Stimulated activated CD4-positive, alpha-beta T cell treated with anti-CD3 and anti-CD28 coated beads, Interleukin-15, amount 100 ng/mL, for 24 hours (primary cell): ENCODE results near the gene SDHAF3.
"Not testable (repeated sequence)": the region's sequence is repeated elsewhere in the genome, so short reads cannot be mapped to it uniquely, and the experiment has no call there.

ENCODE experiments used
- DNase-seq: peaks from one replicate; pipeline ENCODE4 v3.0.0-alpha.2; 2020

The SDHAF3 gene

DNA sequence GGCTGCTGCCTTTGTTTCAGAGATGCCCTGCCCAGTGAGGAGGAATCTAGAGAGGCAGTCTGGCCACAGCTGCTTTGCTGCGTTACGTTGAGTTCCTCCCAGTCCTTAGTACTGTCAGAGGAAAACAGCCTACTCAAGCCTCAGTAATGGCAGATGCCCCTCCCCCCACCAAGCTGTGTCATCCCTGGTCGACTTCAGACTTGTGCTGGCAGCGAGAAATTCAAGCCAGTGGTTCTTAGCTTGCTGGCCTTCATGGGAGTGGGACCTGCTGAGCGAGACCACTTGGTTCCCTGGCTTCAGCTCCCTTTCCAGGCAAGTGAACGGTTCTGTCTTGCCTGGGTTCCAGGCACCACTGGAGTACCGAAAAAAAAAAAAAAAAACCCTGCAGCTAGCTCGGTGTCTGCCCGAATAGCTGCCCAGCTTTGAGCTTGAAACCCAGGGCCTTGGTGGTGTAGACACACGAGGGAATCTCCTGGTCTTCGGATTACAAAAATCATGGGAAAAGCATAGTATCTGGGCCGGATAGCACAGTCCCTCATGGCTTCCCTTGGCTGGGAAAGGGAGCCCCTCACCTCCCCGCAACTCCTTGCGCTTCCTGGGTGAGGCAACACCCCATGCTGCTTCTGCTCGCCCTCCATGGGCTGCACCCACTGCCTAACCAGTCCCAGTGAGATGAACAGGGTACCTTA is 9.1 kb downstream of the SDHAF3 start:
- no peak for DNase-seq

DNA sequence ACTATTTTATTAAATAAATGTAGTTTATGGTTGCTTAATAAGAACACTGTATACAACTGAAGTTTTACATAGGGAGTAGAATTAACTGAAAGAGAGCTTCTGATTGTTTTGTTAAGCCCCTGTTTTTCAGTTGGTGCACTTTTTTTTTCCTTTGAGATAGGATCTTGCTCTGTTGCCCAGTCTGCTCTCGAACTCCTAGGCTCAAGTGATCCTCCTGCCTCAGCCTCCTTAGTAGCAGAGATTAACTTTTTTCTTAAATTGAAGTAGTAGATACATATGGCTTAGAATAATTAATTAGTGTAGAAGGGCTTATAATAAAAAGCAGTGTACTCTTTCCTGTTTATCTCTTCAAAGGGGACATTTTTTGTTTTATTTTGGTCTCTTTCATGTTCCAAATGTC is 11.2 kb downstream of the SDHAF3 start:
- no peak for DNase-seq

- no peak for DNase-seq
Measured at GRCh38 chr7:97130417-97131139, 13.1 kb downstream of the SDHAF3 start.

- no peak for DNase-seq
Measured at GRCh38 chr7:97133159-97133558, 15.7 kb downstream of the SDHAF3 start.

GRCh38 chr7:97138830-97139229 is 21.3 kb downstream of the SDHAF3 start:
- DNase-seq, result no peak

DNA sequence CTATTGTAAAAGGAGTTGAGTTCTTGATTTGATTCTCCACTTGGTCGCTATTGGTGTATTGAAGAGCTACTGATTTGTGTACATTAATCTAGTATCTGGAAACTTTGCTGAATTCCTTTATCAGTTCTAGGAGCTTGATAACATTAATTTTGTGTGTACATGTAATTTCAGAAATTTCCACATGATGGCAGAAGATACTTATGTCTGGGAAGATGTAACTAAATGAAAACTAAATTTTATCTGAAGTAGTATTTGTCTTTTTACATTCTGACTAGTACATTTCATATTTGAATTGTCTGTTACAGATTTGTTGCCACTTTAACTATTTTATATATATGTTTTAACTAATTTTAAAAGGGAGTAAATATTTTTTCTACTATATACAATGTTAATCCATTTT is 27.6 kb downstream of the SDHAF3 start:
- DNase-seq, result no peak

DNA sequence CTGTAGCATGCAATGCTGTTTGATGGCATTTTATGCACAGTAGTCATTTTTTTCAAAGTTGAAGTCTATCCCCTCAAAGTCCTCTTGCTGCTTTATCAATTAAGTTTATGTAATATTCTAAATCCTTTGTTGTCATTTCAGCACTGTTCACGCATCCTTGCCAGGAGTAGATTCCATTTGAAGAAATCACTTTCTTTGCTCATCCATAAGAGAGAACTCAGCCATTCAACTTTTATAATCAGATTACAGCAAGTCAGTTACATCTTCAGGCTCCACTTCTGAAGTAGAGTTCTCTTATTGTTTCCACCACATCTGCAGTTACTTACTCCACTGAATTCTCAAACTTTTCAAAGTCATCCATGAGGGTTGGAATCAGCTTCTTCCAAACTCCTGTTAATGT is 32.3 kb downstream of the SDHAF3 start:
- no peak for DNase-seq

- no peak for DNase-seq
Measured at GRCh38 chr7:97155897-97156418, 38.5 kb downstream of the SDHAF3 start.

- not testable (repeated sequence) for DNase-seq
Measured at GRCh38 chr7:97159984-97160383, 42.5 kb downstream of the SDHAF3 start.

DNA sequence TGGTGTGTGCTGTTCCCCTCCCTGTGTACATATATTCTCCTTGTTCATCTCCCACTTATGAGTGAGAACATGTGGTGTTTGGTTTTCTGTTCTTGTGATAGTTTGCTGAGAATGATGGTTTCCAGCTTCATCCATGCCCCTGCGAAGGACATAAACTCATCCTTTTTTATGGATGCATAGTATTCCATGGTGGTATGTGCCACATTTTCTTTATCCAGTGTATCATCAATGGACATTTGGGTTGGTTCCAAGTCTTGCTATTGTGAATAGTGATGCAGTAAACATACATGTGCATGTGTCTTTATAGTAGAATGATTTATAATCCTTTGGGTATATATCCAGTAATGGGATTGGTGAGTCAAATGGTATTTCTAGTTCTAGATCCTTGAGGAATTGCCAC is 44.1 kb downstream of the SDHAF3 start:
- DNase-seq, result not testable (repeated sequence)

DNA sequence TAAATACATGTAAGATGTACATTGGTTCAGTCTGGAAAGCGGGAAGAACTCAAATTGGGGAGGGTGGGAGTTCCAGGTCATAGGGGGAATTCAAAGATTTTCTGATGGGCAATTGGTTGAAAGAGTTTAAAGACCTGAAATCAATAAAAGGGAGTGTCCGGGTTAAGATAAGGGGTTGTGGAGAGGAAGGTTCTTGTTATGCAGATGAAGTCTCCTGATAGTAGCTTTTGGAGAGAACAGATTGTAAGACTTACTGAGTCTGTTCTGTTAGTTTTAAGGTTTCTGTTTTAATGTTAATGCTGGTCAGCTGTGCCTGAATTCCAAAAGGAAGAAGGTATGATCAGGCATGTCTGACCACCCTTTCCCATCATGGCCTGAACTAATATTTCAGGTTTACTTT is 48.8 kb downstream of the SDHAF3 start:
- DNase-seq, result no peak

DNA sequence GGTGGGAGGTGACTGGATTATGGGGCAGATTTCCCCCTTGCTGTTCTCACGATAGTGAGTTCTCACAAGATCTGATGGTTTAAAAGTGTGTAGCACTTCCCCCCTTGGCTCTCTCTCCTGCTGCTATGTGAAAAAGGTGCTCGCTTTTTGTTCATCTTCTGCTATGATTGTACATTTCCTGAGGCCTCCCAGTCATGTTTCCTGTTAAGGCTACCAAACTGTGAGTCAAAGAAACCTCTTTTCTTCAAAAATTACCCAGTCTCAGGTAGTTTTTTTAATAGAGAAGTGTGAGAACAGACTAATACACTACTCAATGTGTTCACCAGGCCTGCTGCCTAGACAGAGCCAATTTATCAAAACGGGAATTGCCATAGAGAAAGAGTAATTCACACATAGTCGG is 49.7 kb downstream of the SDHAF3 start:
- no peak for DNase-seq

DNA sequence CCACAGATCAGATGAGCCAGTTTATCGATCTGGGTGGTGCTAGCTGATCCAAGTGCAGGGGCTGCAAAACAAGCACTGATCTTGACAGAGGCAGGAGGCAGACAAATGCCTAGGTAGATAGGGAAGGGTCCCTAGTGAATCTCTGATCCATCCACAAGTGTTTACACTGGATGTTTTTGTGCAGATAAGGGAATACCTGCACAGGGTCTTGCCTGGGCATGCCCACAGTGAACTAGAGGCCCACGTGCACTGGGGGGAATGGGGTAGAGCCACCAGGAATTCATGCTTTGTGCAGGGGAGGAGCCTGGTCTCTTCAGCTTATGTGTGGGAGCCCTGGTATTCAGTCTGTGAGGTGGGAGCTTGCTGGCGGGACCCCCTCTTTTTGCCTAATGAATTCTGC is 50.3 kb downstream of the SDHAF3 start:
- DNase-seq, result no peak

DNA sequence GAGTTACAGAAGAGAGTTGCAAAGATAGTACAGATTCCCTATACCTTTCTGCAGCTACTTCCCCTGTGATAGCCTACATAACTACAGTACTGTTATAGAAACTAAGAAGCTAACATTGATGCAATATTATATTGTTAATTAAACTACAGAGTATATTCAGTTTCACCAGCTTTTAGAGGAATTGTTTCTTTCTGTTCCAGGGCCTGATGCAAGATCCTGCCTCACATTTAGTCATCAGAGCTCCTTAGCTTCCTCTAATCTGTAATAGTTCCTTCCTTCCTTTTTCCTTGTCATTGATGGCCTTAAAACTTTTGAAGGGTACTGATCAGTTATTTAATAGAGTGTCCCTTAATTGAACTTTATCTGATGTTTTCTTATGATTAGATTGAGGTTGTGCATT is 56.8 kb downstream of the SDHAF3 start:
- DNase-seq, result no peak

DNA sequence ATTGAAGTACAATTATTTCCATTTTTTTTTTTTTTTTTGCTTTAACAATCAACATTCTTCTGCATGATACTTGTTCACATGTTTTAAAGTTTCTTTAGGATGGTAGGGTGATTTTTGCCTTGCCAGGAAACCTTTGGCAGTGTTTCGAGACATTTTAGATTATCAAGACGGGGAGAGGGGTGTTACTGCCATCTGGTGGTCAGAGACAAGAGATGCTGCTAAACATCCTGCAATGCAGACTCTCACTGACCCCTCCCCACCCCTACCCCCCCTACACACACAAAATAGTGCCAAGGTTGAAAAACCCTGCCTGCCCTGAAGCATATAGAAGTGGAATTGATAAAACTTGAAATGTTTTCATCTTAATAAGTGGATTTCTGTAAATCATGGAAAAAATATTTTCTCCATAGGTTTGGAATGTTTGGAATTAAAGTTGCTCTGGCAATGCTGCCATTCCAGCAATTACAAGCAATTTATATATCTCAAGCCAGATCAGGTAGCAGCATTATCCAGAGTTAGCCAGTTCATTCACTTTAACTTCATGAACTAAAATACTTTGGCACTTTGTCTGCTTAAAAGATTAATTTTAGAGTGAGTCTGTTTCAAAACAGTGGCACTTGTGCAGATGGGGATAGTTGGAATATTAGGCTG is 62.1 kb downstream of the SDHAF3 start:
- peak; percentile 44 for DNase-seq

GRCh38 chr7:97187067-97187466 is 69.6 kb downstream of the SDHAF3 start:
- no peak for DNase-seq

GRCh38 chr7:97196174-97196573 is 78.7 kb downstream of the SDHAF3 start:
- not testable (repeated sequence) for DNase-seq

DNA sequence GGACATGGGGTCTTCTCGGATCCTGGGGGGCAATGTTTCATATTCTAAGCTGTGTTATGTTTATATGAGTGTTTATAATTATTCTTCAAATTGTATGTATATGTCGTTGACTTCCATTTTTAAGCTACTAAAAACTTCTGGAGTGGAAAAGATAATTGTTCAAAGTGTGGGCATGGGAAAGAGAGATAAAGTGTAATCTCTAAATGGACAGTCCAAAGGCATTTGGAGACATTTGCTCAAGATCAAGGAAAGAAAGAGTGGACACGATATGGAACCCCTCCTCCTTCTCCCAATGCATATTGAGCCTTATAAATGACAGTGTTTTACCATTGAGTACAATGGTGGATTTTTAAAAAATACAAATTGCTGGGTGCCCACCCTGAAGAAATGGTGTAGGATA is 81.1 kb downstream of the SDHAF3 start:
- DNase-seq, result no peak

DNA sequence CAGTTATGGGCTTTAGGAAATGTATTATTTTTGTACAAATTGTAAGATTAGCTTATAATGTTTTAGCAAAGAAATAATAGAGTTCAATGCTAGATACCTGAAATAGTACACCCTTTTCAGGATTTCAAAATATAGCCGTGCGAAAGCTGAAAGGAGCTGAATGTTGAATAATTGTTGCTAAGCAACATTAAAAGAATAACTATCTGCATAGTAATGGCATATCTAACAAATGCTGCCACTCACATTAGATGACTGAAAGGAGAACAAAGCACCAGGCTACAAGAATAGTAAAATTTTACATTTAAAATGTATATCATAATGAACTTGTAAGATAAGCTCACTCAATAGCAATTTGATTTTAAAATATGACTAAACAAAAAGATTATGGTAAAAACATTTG is 82.5 kb downstream of the SDHAF3 start:
- no peak for DNase-seq

DNA sequence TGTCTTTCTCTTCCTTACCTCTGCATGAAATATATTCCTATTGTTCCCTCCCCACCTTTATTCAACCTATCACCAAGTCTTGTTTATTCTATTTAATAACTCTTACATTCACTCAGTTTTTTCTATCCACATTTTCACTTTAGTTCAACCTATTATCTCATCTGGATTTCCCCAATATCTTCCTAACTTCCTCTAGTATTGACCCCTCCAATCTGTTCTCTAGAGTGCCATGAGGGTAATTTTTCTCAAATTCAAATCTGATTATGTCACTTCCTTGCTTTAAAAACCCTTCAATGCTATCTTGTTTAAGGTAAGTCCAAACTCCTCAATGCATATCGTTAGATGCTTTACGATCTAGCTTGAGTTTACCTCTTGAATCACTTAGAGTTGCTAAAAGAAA is 86.5 kb downstream of the SDHAF3 start:
- DNase-seq, result no peak

GRCh38 chr7:97204821-97205220 is 87.3 kb downstream of the SDHAF3 start:
- DNase-seq, result no peak

GRCh38 chr7:97215556-97215955 is 98.1 kb downstream of the SDHAF3 start:
- DNase-seq, result no peak

GRCh38 chr7:97218767-97219166 is 101.3 kb downstream of the SDHAF3 start:
- no peak for DNase-seq

GRCh38 chr7:97219237-97219636 is 101.7 kb downstream of the SDHAF3 start:
- DNase-seq, result no peak
